Measurements from ENCODE around the gene THEM4. TPM values are rescaled to one million over a fixed set of nuclear protein-coding genes. Genes with fewer than 3 reads are reported as not detected.

The THEM4 gene
- total and polyA plus RNA-seq, 12 donors = 20.2 to 36.4 (median 26.8) TPM

GRCh38 chr1:151893176-151893924 lies 16.0 kb downstream of the THEM4 start:
- H3K4me1 ChIP-seq (replicated peaks in 1 of 2) = no peaks in the 10 kb centered on the region
- H3K27ac ChIP-seq = no peak overlapping the region
- no peaks in the 10 kb centered on the region for H3K9me3 ChIP-seq (replicated peaks in 1 of 3)
- peak in 1 of 7 donors; percentile 6 for DNase-seq
- WGBS, 4 donors = 79 to 93% (median 81%) methylated on average over 9 of the region's 9 CpGs
- TF ChIP-seq POLR2A (IDR thresholded peaks at IDR 0.05) (no peak), CTCF (IDR thresholded peaks at IDR 0.05) (no peak)
- no peak overlapping the region for H3K4me3 ChIP-seq
- intact Hi-C loops (cut with DNase I) = no loop called here
- no peaks in the 10 kb centered on the region for H3K27me3 ChIP-seq
- peaks cover 0 to 21% of the 10 kb centered on the region in 2 donors for H3K36me3 ChIP-seq (replicated peaks in 1 of 2)

- no peaks in the 10 kb centered on the region for H3K4me1 ChIP-seq (replicated peaks in 1 of 2)
- no peak for DNase-seq
- intact Hi-C loops (cut with DNase I) = no loop called here
- WGBS, 4 donors = 86 to 98% (median 96%) methylated on average over 2 of the region's 2 CpGs
- TF ChIP-seq CTCF (IDR thresholded peaks at IDR 0.05) = no peak
- no peak for TF ChIP-seq POLR2A (IDR thresholded peaks at IDR 0.05)
- H3K4me3 ChIP-seq = no peak overlapping the region
- H3K27ac ChIP-seq = no peak overlapping the region
- H3K9me3 ChIP-seq (replicated peaks in 1 of 3) = no peaks in the 10 kb centered on the region
- H3K27me3 ChIP-seq = no peaks in the 10 kb centered on the region
- peaks cover 0 to 21% of the 10 kb centered on the region in 2 donors for H3K36me3 ChIP-seq (replicated peaks in 1 of 2)
Observed at GRCh38 chr1:151892190-151892589, 17.1 kb downstream of the THEM4 start.

GRCh38 chr1:151891512-151891911 lies 17.8 kb downstream of the THEM4 start:
- no peak for TF ChIP-seq CTCF (IDR thresholded peaks at IDR 0.05)
- no peak for TF ChIP-seq POLR2A (IDR thresholded peaks at IDR 0.05)
- no peak overlapping the region for H3K27ac ChIP-seq
- H3K4me3 ChIP-seq = no peak overlapping the region
- DNase-seq = no peak
- no peaks in the 10 kb centered on the region for H3K4me1 ChIP-seq (replicated peaks in 1 of 2)
- H3K36me3 ChIP-seq (replicated peaks in 1 of 2) = peaks cover 0 to 21% of the 10 kb centered on the region in 2 donors
- intact Hi-C loops (cut with DNase I) = no loop called here
- 83 to 96% (median 90%) methylated on average over 3 of the region's 3 CpGs for WGBS, 4 donors
- H3K27me3 ChIP-seq = no peaks in the 10 kb centered on the region
- H3K9me3 ChIP-seq (replicated peaks in 1 of 3) = no peaks in the 10 kb centered on the region

GRCh38 chr1:151888972-151889570 lies 20.2 kb downstream of the THEM4 start:
- intact Hi-C loops (cut with DNase I) = no loop called here
- TF ChIP-seq CTCF (IDR thresholded peaks at IDR 0.05) = peak; percentile 18 to 45 (median 34)
- no peak for TF ChIP-seq POLR2A (IDR thresholded peaks at IDR 0.05)
- peaks cover 0 to 12% of the 10 kb centered on the region in 2 donors for H3K36me3 ChIP-seq (replicated peaks in 1 of 2)

More at GRCh38 chr1:151888972-151889570, 20.2 kb downstream of the THEM4 start:
- no peaks in the 10 kb centered on the region for H3K27me3 ChIP-seq
- H3K9me3 ChIP-seq (replicated peaks in 1 of 3) = no peaks in the 10 kb centered on the region
- WGBS, 4 donors = 90 to 94% (median 92%) methylated on average over 2 of the region's 2 CpGs
- H3K4me3 ChIP-seq = no peak overlapping the region
- no peak overlapping the region for H3K27ac ChIP-seq
- no peak for DNase-seq
- H3K4me1 ChIP-seq (replicated peaks in 1 of 2) = no peaks in the 10 kb centered on the region
